Activated CD4-positive, alpha-beta T cell treated with anti-CD3 and anti-CD28 coated beads for 1 hour (primary cell): ENCODE data around the gene SCTR.

Experiments used
- DNase-seq: peaks from one replicate; pipeline ENCODE4 v3.0.0-alpha.2; 2020

Gene SCTR

GRCh38 chr2:119486886-119487285, 37.4 kb downstream of the SCTR start:
- DNase-seq = no peak

- no peak for DNase-seq
Observed at GRCh38 chr2:119486196-119486827, 38.0 kb downstream of the SCTR start.

- DNase-seq = no peak
Observed at GRCh38 chr2:119485336-119486110, 38.8 kb downstream of the SCTR start.

GRCh38 chr2:119484834-119485233, 39.4 kb downstream of the SCTR start:
- no peak for DNase-seq

- no peak for DNase-seq
Observed at GRCh38 chr2:119483896-119484718, 40.2 kb downstream of the SCTR start.

GRCh38 chr2:119483395-119483753, 40.9 kb downstream of the SCTR start:
- no peak for DNase-seq

- DNase-seq = no peak
Observed at GRCh38 chr2:119482481-119483394, 41.5 kb downstream of the SCTR start.

GRCh38 chr2:119481501-119482455, 42.5 kb downstream of the SCTR start:
- DNase-seq = no peak

GRCh38 chr2:119480718-119481142, 43.6 kb downstream of the SCTR start:
- no peak for DNase-seq

GRCh38 chr2:119480184-119480583, 44.1 kb downstream of the SCTR start:
- DNase-seq = no peak

- DNase-seq = no peak
Observed at GRCh38 chr2:119478978-119479295, 45.3 kb downstream of the SCTR start.

GRCh38 chr2:119478188-119478977, 45.9 kb downstream of the SCTR start:
- DNase-seq = no peak

GRCh38 chr2:119477113-119477505, 47.2 kb downstream of the SCTR start:
- DNase-seq = no peak

GRCh38 chr2:119476301-119477112, 47.8 kb downstream of the SCTR start:
- no peak for DNase-seq

- no peak for DNase-seq
Observed at GRCh38 chr2:119475857-119476244, 48.4 kb downstream of the SCTR start.

- no peak for DNase-seq
Observed at GRCh38 chr2:119475225-119475856, 48.9 kb downstream of the SCTR start.

- no peak for DNase-seq
Observed at GRCh38 chr2:119474371-119475224, 49.7 kb downstream of the SCTR start.

GRCh38 chr2:119473621-119474370, 50.5 kb downstream of the SCTR start:
- no peak for DNase-seq
